HepG2 (cell line): ENCODE results near the gene TALDO1. TPM values are rescaled to one million over a fixed set of nuclear protein-coding genes. Genes with fewer than 3 reads are reported as not detected.

Experiments
- ATAC-seq: fragments of 200-7000 bp; cut with Tn5 transposase; 3 replicates; pipeline ENCODE4 v1.9.1; 2020; ENCODE audit warnings: mild to moderate bottlenecking, moderate library complexity
- BruUV-seq: library from RNA; stranded (reverse); fragments of 400-500 nt; replicated peaks from 2 replicates; lab custom pipeline; 2021; lab: Mats Ljungman, UMichigan
- CTCF ChIA-PET: fragments of 300-600 bp; formaldehyde crosslinking; extraction: SDS; loops from one replicate; lab custom pipeline; 2021; ENCODE audit warnings: low total read pairs, inconsistent platforms, low intra/inter-chr PET ratio; lab: Yijun Ruan, JAX
- POLR2A ChIA-PET: fragments of 350-600 bp; sonication (Branson Sonifier 250); formaldehyde crosslinking; loops from one replicate; lab custom pipeline; 2020; ENCODE audit warnings: antibody characterized with exemption, inconsistent platforms; lab: Yijun Ruan, JAX
- DNase-seq: peaks from one replicate; pipeline ENCODE4 v3.0.0-alpha.2; 2015; ENCODE audit warnings: low spot score
- FAIRE-seq: peaks from 3 replicates; lab custom pipeline; 2011; peaks lifted over from hg19 to GRCh38; lab: Jason Lieb, UNC
- H2AFZ ChIP-seq: one replicate; pipeline ENCODE4 v1.6.1; 2011; ENCODE audit warnings: low read length, inconsistent platforms
- H3K27ac ChIP-seq: fragments of 300-600 bp; 3 replicates; pipeline ENCODE4 v1.8.0; 2011; ENCODE audit warnings: mixed run types, mild to moderate bottlenecking, mixed read lengths, low read length, inconsistent platforms; ENCODE audit not compliant: insufficient read depth; ENCODE audit errors: extremely low read length
- H3K27me3 ChIP-seq, 2 experiments: fragments of 200-600 bp in 1 of 2; 2 replicates in 1 of 2; 3 replicates in 1 of 2; pipeline versions ENCODE4 v1.6.0 to v1.8.0; 2011; ENCODE audit warnings: low read length in 2 of 2, mild to moderate bottlenecking in 2 of 2, moderate library complexity in 2 of 2, inconsistent platforms in 1 of 2; ENCODE audit not compliant: insufficient read depth in 2 of 2, control insufficient read depth in 1 of 2
- H3K36me3 ChIP-seq, 2 experiments: fragments of 200-600 bp in 1 of 2; replicated peaks in 1 of 2; 2 replicates in 1 of 2; 3 replicates in 1 of 2; pipeline versions ENCODE4 v1.5.1 to v1.8.0; 2011; ENCODE audit warnings: low read length in 2 of 2, inconsistent platforms in 1 of 2; ENCODE audit not compliant: insufficient read depth in 2 of 2, control insufficient read depth in 1 of 2
- H3K4me1 ChIP-seq: 2 replicates; pipeline ENCODE4 v1.5.1; 2012; ENCODE audit warnings: low read length, inconsistent platforms; ENCODE audit not compliant: insufficient read depth
- H3K4me2 ChIP-seq: 2 replicates; pipeline ENCODE4 v1.6.0; 2011; ENCODE audit warnings: low read depth, low read length, inconsistent platforms
- H3K4me3 ChIP-seq, 3 experiments: fragments of 200-600 bp in 1 of 3; sonication (generic), shearing (Covaris generic) in 1 of 3; replicated peaks in 1 of 3; 2 replicates each; pipeline ENCODE4 v1.5.1; 2011 to 2016; ENCODE audit warnings: low read length in 3 of 3, inconsistent platforms in 2 of 3, low read depth in 2 of 3, mild to moderate bottlenecking in 2 of 3, control low read depth in 1 of 3, mixed read lengths in 1 of 3; ENCODE audit not compliant: insufficient read depth in 1 of 3
- H3K79me2 ChIP-seq: one replicate; pipeline ENCODE4 v1.6.1; 2011; ENCODE audit warnings: low read length, inconsistent platforms; ENCODE audit not compliant: insufficient read depth
- H3K9ac ChIP-seq: 2 replicates; pipeline ENCODE4 v1.6.0; 2011; ENCODE audit warnings: mild to moderate bottlenecking, low read depth, low read length, inconsistent platforms; ENCODE audit not compliant: insufficient read depth
- H3K9me3 ChIP-seq: 2 replicates; pipeline ENCODE4 v1.5.1; 2012; ENCODE audit warnings: mild to moderate bottlenecking, low read length
- H4K20me1 ChIP-seq: 2 replicates; pipeline ENCODE4 v1.6.0; 2011; ENCODE audit warnings: inconsistent platforms, mild to moderate bottlenecking, low read length, moderate library complexity; ENCODE audit not compliant: insufficient read depth
- KDM1A ChIP-seq: IDR thresholded peaks from 2 replicates; pipeline ENCODE4 v1.6.1; 2016; ENCODE audit warnings: missing compliant biosample characterization
- KLF12 ChIP-seq: sonication (generic); formaldehyde crosslinking; IDR thresholded peaks from 2 replicates; pipeline ENCODE4 v1.4.0; 2020; ENCODE audit warnings: missing genetic modification reagents, borderline replicate concordance
- MAFF ChIP-seq: IDR thresholded peaks from 2 replicates; pipeline ENCODE4 v1.6.1; 2011; ENCODE audit warnings: low read depth, low read length, improper control_type of control experiment
- MAFK ChIP-seq, 2 experiments: IDR thresholded peaks in 1 of 2; conservative IDR thresholded peaks in 1 of 2; 2 replicates each; pipeline ENCODE4 v1.6.1; 2011; ENCODE audit warnings: improper control_type of control experiment in 2 of 2, low read length in 2 of 2
- NFIB ChIP-seq: sonication (generic); formaldehyde crosslinking; IDR thresholded peaks from 2 replicates; pipeline ENCODE4 v1.9.0; 2021; ENCODE audit warnings: missing genetic modification reagents, mild to moderate bottlenecking, borderline replicate concordance
- RAD21 ChIP-seq: fragments of 450-650 bp; formaldehyde crosslinking; IDR thresholded peaks from 2 replicates; pipeline ENCODE4 v1.5.0; 2020; ENCODE audit warnings: mild to moderate bottlenecking
- RNF2 ChIP-seq: fragments of 450-650 bp; conservative IDR thresholded peaks from 2 replicates; pipeline ENCODE4 v1.6.1; 2016; ENCODE audit warnings: low read depth
- SRSF4 ChIP-seq: fragments of 200-400 bp; formaldehyde crosslinking; IDR thresholded peaks from one replicate; pipeline ENCODE4 v1.6.1; 2018; ENCODE audit warnings: mild to moderate bottlenecking, low read depth, low read length, moderate library complexity; ENCODE audit not compliant: poor library complexity, severe bottlenecking
- TBX3 ChIP-seq: fragments of 450-650 bp; IDR thresholded peaks from 2 replicates; pipeline ENCODE4 v1.6.1; 2017; ENCODE audit warnings: antibody characterized with exemption, mild to moderate bottlenecking, inconsistent platforms, borderline replicate concordance
- TFE3 ChIP-seq: IDR thresholded peaks from 2 replicates; pipeline ENCODE4 v1.6.1; 2016
- ZFP41 ChIP-seq: sonication (generic); formaldehyde crosslinking; IDR thresholded peaks from 2 replicates; pipeline ENCODE4 v1.4.0; 2020; ENCODE audit warnings: mild to moderate bottlenecking, missing genetic modification reagents, borderline replicate concordance
- WGBS: methylation state at CpG from one replicate; pipeline ENCODE4 v1.1.6; 2017; ENCODE audit warnings: low lambda C conversion rate; 5-methylcytosine and 5-hydroxymethylcytosine counted together
- in situ Hi-C: cut with HindIII; loops from 2 replicates; pipeline ENCODE4 v1.10.0; 2017; ENCODE audit warnings: low pct_unique_long_range_greater_than_20kb; ENCODE audit not compliant: extremely low pct_ligation_motif_present
- intact Hi-C: fragments of 100-400 bp; cut with micrococcal nuclease; formaldehyde crosslinking; loops from one replicate; pipeline ENCODE4 v1.10.0; 2022; ENCODE audit not compliant: unreplicated experiment
- polyA plus RNA-seq, 8 experiments: library from polyadenylated mRNA; depleted of rRNA in 3 of 8; stranded (reverse) in 7 of 8; unstranded in 1 of 8; fragments of >200 nt; fragmentation: Illumina TruSeq in 4 of 8; extraction: Trizol in 4 of 8; gene quantifications; 2 replicates each; pipeline versions ENCODE4 v1.2.1 to v1.2.3, GENCODE V29; 2011 to 2016; ENCODE audit warnings: low read depth in 4 of 8, missing spikeins in 1 of 8, mixed read lengths in 1 of 8; ENCODE audit not compliant: insufficient read depth in 1 of 8
- total RNA-seq, 5 experiments: library from RNA; depleted of rRNA; stranded (reverse); fragments of >200 nt; fragmentation: Illumina TruSeq; extraction: Trizol; gene quantifications; 2 replicates each; pipeline ENCODE4 v1.2.3, GENCODE V29; 2016; ENCODE audit warnings: low read depth in 1 of 5
- TF ChIP-seq, protein P1 (sequence below): sonication (generic); formaldehyde crosslinking; IDR thresholded peaks from 2 replicates; pipeline ENCODE4 v1.4.0; 2020; ENCODE audit warnings: missing genetic modification reagents

TALDO1 gene
- total and polyA plus RNA-seq, 2 of the 13 experiments (the other 11 are each of a cell fraction or from before 2014, with no cell fraction given): 107 to 240 TPM

GRCh38 chr11:709109-709997, 37.9 kb upstream of the TALDO1 start (continued):
- TF ChIP-seq, protein P1, sequence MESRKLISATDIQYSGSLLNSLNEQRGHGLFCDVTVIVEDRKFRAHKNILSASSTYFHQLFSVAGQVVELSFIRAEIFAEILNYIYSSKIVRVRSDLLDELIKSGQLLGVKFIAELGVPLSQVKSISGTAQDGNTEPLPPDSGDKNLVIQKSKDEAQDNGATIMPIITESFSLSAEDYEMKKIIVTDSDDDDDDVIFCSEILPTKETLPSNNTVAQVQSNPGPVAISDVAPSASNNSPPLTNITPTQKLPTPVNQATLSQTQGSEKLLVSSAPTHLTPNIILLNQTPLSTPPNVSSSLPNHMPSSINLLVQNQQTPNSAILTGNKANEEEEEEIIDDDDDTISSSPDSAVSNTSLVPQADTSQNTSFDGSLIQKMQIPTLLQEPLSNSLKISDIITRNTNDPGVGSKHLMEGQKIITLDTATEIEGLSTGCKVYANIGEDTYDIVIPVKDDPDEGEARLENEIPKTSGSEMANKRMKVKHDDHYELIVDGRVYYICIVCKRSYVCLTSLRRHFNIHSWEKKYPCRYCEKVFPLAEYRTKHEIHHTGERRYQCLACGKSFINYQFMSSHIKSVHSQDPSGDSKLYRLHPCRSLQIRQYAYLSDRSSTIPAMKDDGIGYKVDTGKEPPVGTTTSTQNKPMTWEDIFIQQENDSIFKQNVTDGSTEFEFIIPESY: peak; percentile 89
- TF ChIP-seq NFIB (CRISPR knock-in tag): no peak

GRCh38 chr11:714436-714835, 32.8 kb upstream of the TALDO1 start:
- H3K4me3 ChIP-seq: no peak overlapping the region
- ChIA-PET CTCF (no interaction called here), POLR2A (interaction anchor here (1.8 to 2.9 kb wide), 2 partner anchors 7 to 10 kb away, joined by 12 to 24 read pairs; no protein-coding TSS in a partner anchor)
- in situ Hi-C loops (no loop called here), intact Hi-C loops (no loop called here)
- FAIRE-seq: no peak
- no peaks in the 10 kb centered on the region for H3K9me3 ChIP-seq
- peaks cover 5% of the 10 kb centered on the region; the same call in 1 of the 2 replicates for H4K20me1 ChIP-seq
- H3K79me2 ChIP-seq: peaks cover 40% of the 10 kb centered on the region
- no peaks in the 10 kb centered on the region for H3K27me3 ChIP-seq
- peaks cover 60% of the 10 kb centered on the region for H3K4me1 ChIP-seq
- no TSS peak for BruUV-seq
- no peak for DNase-seq
- WGBS: 99% methylated on average over 6 of the region's 6 CpGs
- H3K4me2 ChIP-seq: no peak overlapping the region
- peaks cover 4 to 15% of the 10 kb centered on the region in 2 experiments; a peak in 4 of 5 replicates for H3K36me3 ChIP-seq
- no peak overlapping the region for H3K9ac ChIP-seq
- H2AFZ ChIP-seq: no peak overlapping the region
- H3K27ac ChIP-seq: peak overlapping the region; percentile 30
- no peak for TF ChIP-seq MAFF
- no peak for TF ChIP-seq TBX3
- no peak for TF ChIP-seq RAD21
- TF ChIP-seq MAFK (conservative IDR thresholded peaks at IDR 0.05 in 1 of 2, IDR thresholded peaks at IDR 0.05 in 1 of 2; ENCODE audit: low read length in 2 of 2): no peak
- no peak for TF ChIP-seq RNF2
- no peak for TF ChIP-seq TFE3 (CRISPR knock-in tag)
- no peak for TF ChIP-seq ZFP41 (CRISPR knock-in tag)
- no peak for TF ChIP-seq KDM1A (CRISPR knock-in tag)
- no peak for TF ChIP-seq SRSF4
- TF ChIP-seq KLF12 (CRISPR knock-in tag): no peak
- no peak for ATAC-seq
